Gastrocnemius medialis (tissue), 4 donors: ENCODE results near the gene IQCK. TPM values are rescaled to one million over a fixed set of nuclear protein-coding genes. Genes with fewer than 3 reads are reported as not detected.

Source experiments
- ATAC-seq, 2 donors: fragments of 150-250 bp; one replicate each; pipeline ENCODE4 v1.9.1; 2016
- DNase-seq, 2 donors: peaks; one replicate each; pipeline ENCODE4 v3.0.0-alpha.2; 2019
- H3K27ac ChIP-seq, 4 donors: fragments of 200-600 bp; sonication (generic); 1 replicate in 1 of 4; 2 replicates in 3 of 4; pipeline ENCODE4 v1.5.1; 2016 to 2018; ENCODE audit warnings: mild to moderate bottlenecking in 2 of 4, moderate library complexity in 1 of 4
- H3K27me3 ChIP-seq, 3 donors: fragments of 200-600 bp; sonication (generic) in 2 of 3; 1 replicate in 1 of 3; 2 replicates in 2 of 3; pipeline versions ENCODE4 v1.5.1 to v1.6.0; 2016 to 2019; ENCODE audit warnings: mild to moderate bottlenecking in 1 of 3, moderate library complexity in 1 of 3
- H3K36me3 ChIP-seq, 2 donors: fragments of 200-600 bp; sonication (generic) in 1 of 2; one replicate each; pipeline ENCODE4 v1.5.1; 2017 to 2018
- H3K4me1 ChIP-seq, 2 donors: fragments of 200-600 bp; sonication (generic) in 1 of 2; one replicate each; pipeline ENCODE4 v1.5.1; 2016 to 2017; ENCODE audit warnings: mild to moderate bottlenecking in 2 of 2
- H3K4me3 ChIP-seq, 4 donors: fragments of 200-600 bp; sonication (generic) in 3 of 4; 1 replicate in 1 of 4; 2 replicates in 3 of 4; pipeline ENCODE4 v1.5.1; 2016 to 2019; ENCODE audit warnings: mild to moderate bottlenecking in 2 of 4
- H3K9me3 ChIP-seq, 3 donors: fragments of 200-600 bp; sonication (generic) in 2 of 3; 1 replicate in 1 of 3; 2 replicates in 2 of 3; pipeline ENCODE4 v1.5.1; 2016 to 2019
- CTCF ChIP-seq, 5 experiments: fragments of 450-650 bp in 3 of 5; fragments of 200-600 bp in 2 of 5; sonication (generic) in 2 of 5; IDR thresholded peaks in 4 of 5; conservative IDR thresholded peaks in 1 of 5; 1 replicate in 4 of 5; 2 replicates in 1 of 5; pipeline ENCODE4 v1.5.1; 2016 to 2019; ENCODE audit warnings: antibody characterized with exemption in 5 of 5, mild to moderate bottlenecking in 3 of 5, moderate library complexity in 3 of 5
- POLR2A ChIP-seq, 2 donors: fragments of 450-650 bp; IDR thresholded peaks; one replicate each; pipeline ENCODE4 v1.6.1; 2017; ENCODE audit warnings: antibody characterized with exemption in 2 of 2, mild to moderate bottlenecking in 2 of 2, moderate library complexity in 2 of 2
- in situ Hi-C, 4 donors: fragments of 200-750 bp; cut with MboI; loops; one replicate each; pipeline versions ENCODE4 v1.15.0 to v1.8.0; 2017; ENCODE audit warnings: low sequenced_read_pairs in 4 of 4
- intact Hi-C: fragments of 100-400 bp; cut with DNase I; formaldehyde crosslinking; loops from one replicate; pipeline ENCODE4 v1.15.1; 2023; ENCODE audit warnings: low total_unique reads
- total RNA-seq, 4 donors: library from RNA; depleted of rRNA; stranded (reverse); fragments of >200 nt; gene quantifications; one replicate each; pipeline versions ENCODE4 v1.1.0 to v1.2.3, GENCODE V29; 2016

Gene IQCK
- total RNA-seq, 4 donors from 2014 or later, result 8.3 to 17.3 (median 9.4) TPM

DNA sequence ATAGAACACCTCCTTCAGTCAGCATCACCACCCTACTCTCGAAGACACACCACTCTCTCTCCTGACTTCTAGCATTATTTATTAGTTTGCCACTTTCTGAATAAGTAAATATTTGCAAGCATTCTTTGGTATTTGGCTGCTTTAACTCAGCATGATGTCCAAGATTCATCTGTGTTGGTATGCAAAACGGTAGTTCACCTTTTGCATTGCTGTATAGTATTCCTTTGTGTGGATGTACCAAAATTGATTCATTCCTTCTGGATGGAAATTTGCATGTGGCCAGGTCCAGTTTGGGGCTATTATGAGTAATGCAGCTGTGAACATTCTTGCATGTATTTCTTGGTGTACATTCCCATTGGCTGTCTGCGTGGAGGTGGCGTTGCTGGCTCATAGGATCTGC, 32.9 kb upstream of the IQCK start:
- intact Hi-C loops, result no loop called here
- Histone ChIP-seq H3K27me3 (no peaks in the 10 kb centered on the region), H3K4me1 (peaks cover 0 to 20% of the 10 kb centered on the region in 2 donors), H3K36me3 (peaks cover 0 to 46% of the 10 kb centered on the region in 2 donors), H3K4me3 (no peak overlapping the region), H3K27ac (no peak overlapping the region), H3K9me3 (no peaks in the 10 kb centered on the region)
- TF ChIP-seq POLR2A (IDR thresholded peaks at IDR 0.05), result no peak
- TF ChIP-seq CTCF (IDR thresholded peaks at IDR 0.05 in 4 of 5, conservative IDR thresholded peaks at IDR 0.05 in 1 of 5), result no peak
- DNase-seq, result no peak
- ATAC-seq, result no peak
- in situ Hi-C loops, result loop anchor here in 1 of 4 donors (25.0 kb wide), 1 partner anchor 202 kb away; the partner anchor contains the start of gene GPRC5B

DNA sequence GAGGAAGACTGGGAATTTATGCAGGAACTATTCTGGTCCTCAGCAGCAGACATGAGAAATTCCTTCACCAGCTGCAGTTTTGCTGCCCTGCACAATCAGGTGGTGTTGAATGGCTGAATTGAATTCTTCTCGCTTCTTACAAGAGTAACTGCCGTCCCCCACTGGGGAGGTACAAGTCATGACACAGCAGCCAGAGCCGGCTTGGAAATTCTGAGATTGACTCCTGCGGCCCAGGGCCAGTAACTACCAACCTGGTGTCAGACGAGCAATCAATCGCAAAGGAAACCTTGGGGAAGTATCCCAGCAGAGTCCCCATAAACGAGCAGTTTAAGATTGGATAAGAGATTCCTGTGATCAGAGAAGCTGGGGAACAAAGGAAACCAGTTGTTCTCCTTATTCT, 30.8 kb upstream of the IQCK start:
- TF ChIP-seq CTCF (IDR thresholded peaks at IDR 0.05 in 4 of 5, conservative IDR thresholded peaks at IDR 0.05 in 1 of 5) (no peak), POLR2A (IDR thresholded peaks at IDR 0.05) (no peak)
- Histone ChIP-seq H3K4me1 (peaks cover 0 to 24% of the 10 kb centered on the region in 2 donors), H3K27me3 (no peaks in the 10 kb centered on the region), H3K36me3 (peaks cover 0 to 53% of the 10 kb centered on the region in 2 donors), H3K27ac (no peak overlapping the region), H3K4me3 (no peak overlapping the region), H3K9me3 (no peaks in the 10 kb centered on the region)
- DNase-seq, result no peak
- no peak for ATAC-seq
- intact Hi-C loops (no loop called here), in situ Hi-C loops (loop anchor here in 1 of 4 donors (25.0 kb wide), 1 partner anchor 200 kb away; the partner anchor contains the start of gene GPRC5B)

DNA sequence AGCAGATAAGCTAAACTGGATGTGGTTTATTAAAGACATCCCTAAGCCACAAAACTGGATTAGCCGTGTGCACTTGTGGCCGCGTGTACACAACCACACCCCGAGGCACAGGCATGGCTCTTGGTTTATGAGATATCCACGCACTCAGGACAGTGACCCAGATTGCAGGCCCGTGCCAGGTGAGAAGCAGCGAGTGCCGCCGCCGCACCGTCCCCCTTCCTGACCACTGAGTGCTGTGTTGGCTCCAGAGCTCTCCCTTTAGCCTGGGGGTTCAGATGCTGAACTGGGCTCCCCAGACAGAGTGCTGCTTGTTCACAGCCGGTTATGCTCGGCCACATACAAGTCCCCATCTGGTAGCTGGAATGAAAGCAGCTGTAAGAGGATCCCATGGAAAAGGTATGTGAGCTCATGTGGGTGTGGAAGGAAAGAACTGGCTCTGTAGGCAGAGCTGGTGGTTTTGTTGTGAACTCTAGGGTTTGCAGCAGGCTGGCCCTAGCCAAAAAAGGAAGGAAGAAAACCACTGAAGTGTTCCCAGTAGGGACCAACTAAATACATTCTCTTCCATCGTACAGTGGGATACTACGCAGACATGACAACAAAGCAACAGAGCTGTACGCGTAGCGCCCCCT, 29.6 kb upstream of the IQCK start:
- no peaks in the 10 kb centered on the region for H3K27me3 ChIP-seq
- peaks cover 0 to 45% of the 10 kb centered on the region in 2 donors for H3K36me3 ChIP-seq
- no peaks in the 10 kb centered on the region for H3K9me3 ChIP-seq
- DNase-seq (no peak), ATAC-seq (peak in 1 of 2 donors; percentile 30)
- peak overlapping the region in 1 of 4 donors; percentile 58 for H3K27ac ChIP-seq
- in situ Hi-C loops (loop anchor here in 1 of 4 donors (25.0 kb wide), 1 partner anchor 199 kb away; the partner anchor contains the start of gene GPRC5B), intact Hi-C loops (no loop called here)
- peaks cover 0 to 24% of the 10 kb centered on the region in 2 donors for H3K4me1 ChIP-seq
- no peak overlapping the region for H3K4me3 ChIP-seq
- TF ChIP-seq POLR2A (IDR thresholded peaks at IDR 0.05) (no peak), CTCF (IDR thresholded peaks at IDR 0.05 in 4 of 5, conservative IDR thresholded peaks at IDR 0.05 in 1 of 5) (no peak)

DNA sequence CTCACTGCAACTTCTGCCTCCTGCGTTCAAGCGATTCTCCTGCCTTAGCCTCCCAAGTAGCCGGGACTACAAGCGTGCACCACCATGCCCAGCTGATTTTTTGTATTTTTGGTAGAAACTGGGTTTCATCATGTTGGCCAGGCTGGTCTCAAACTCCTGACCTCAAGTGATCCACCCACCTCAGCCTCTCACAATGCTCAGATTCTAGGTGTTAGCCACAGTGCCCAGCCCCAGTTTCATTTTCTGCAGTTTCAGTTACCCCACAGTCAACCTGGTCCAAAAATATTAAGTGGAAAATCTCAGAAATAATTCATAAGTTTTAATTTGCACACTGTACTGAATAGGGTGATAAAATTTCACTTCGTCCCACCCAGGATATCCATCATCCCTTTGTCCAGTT, 28.7 kb upstream of the IQCK start:
- ATAC-seq, result no peak
- no peak for DNase-seq
- Histone ChIP-seq H3K27me3 (no peaks in the 10 kb centered on the region), H3K4me1 (peaks cover 0 to 24% of the 10 kb centered on the region in 2 donors), H3K27ac (peak overlapping the region in 1 of 4 donors; percentile 45), H3K4me3 (no peak overlapping the region), H3K36me3 (peaks cover 0 to 39% of the 10 kb centered on the region in 2 donors), H3K9me3 (no peaks in the 10 kb centered on the region)
- in situ Hi-C loops, result loop anchor here in 1 of 4 donors (25.0 kb wide), 1 partner anchor 198 kb away; the partner anchor contains the start of gene GPRC5B
- no peak for TF ChIP-seq CTCF (IDR thresholded peaks at IDR 0.05 in 4 of 5, conservative IDR thresholded peaks at IDR 0.05 in 1 of 5)
- TF ChIP-seq POLR2A (IDR thresholded peaks at IDR 0.05), result no peak
- intact Hi-C loops, result no loop called here
